IMR-90 (cell line): ENCODE measurements around the gene SGO1.

Experiments
- CEBPB ChIP-seq: IDR thresholded peaks from 2 replicates; pipeline ENCODE4 v1.6.1; 2012; ENCODE audit warnings: low read depth, low read length, improper control_type of control experiment
- CHD1 ChIP-seq: IDR thresholded peaks from 2 replicates; pipeline ENCODE4 v1.6.1; 2012; ENCODE audit warnings: low read depth, low read length, improper control_type of control experiment
- ELK1 ChIP-seq: fragments of 150-350 bp; IDR thresholded peaks from 2 replicates; pipeline ENCODE4 v1.6.1; 2016; ENCODE audit warnings: low read depth, mild to moderate bottlenecking, low read length, moderate library complexity, borderline replicate concordance
- FOS ChIP-seq: fragments of 150-350 bp; IDR thresholded peaks from 2 replicates; pipeline ENCODE4 v1.6.1; 2016; ENCODE audit warnings: low read depth, low read length
- MAFK ChIP-seq: IDR thresholded peaks from 2 replicates; pipeline ENCODE4 v1.6.1; 2012; ENCODE audit warnings: low read depth, low read length, improper control_type of control experiment
- POLR2A ChIP-seq: IDR thresholded peaks from 2 replicates; pipeline ENCODE4 v1.6.1; 2012; ENCODE audit warnings: mild to moderate bottlenecking, low read depth, low read length
- RAD21 ChIP-seq: IDR thresholded peaks from 2 replicates; pipeline ENCODE4 v1.6.1; 2012; ENCODE audit warnings: low read length, improper control_type of control experiment
- RCOR1 ChIP-seq: IDR thresholded peaks from 2 replicates; pipeline ENCODE4 v1.6.1; 2012; ENCODE audit warnings: mild to moderate bottlenecking, low read length, improper control_type of control experiment; ENCODE audit not compliant: insufficient replicate concordance
- RFX5 ChIP-seq: IDR thresholded peaks from 2 replicates; pipeline ENCODE4 v1.8.0; 2012; ENCODE audit warnings: low read depth, mild to moderate bottlenecking, low read length, moderate library complexity
- SMC3 ChIP-seq: fragments of 150-350 bp; IDR thresholded peaks from 2 replicates; pipeline ENCODE4 v1.6.1; 2016; ENCODE audit warnings: low read depth, mild to moderate bottlenecking, antibody characterized with exemption, low read length, moderate library complexity
- TF ChIP-seq, protein P1 (sequence below): conservative IDR thresholded peaks from 2 replicates; pipeline ENCODE4 v1.5.1; 2012; ENCODE audit warnings: mild to moderate bottlenecking, low read depth, low read length, improper control_type of control experiment
- TF ChIP-seq, protein P2 (sequence below): fragments of 150-350 bp; IDR thresholded peaks from 2 replicates; pipeline ENCODE4 v1.6.1; 2017; ENCODE audit warnings: mild to moderate bottlenecking, antibody characterized with exemption, low read length, low read depth

DNA sequence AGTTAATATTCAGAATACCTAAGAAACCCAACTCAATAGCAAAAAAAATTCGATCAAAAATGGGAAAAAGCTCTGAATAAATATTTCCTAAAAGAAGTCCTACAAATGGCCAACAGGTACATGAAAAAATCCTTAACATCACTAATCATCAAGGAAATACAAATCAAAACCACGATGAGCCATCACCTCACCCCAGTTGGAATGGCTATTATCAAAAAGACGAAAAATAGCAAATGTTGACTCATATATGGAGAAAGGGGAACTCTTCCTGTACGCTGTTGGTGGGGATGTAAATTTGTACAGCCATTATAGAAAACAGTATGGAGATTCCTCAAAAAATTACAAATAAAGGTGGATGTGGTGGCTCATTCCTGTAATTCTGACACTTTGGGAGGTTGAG, 29.6 kb upstream of the SGO1 start:
- TF ChIP-seq, protein P1, sequence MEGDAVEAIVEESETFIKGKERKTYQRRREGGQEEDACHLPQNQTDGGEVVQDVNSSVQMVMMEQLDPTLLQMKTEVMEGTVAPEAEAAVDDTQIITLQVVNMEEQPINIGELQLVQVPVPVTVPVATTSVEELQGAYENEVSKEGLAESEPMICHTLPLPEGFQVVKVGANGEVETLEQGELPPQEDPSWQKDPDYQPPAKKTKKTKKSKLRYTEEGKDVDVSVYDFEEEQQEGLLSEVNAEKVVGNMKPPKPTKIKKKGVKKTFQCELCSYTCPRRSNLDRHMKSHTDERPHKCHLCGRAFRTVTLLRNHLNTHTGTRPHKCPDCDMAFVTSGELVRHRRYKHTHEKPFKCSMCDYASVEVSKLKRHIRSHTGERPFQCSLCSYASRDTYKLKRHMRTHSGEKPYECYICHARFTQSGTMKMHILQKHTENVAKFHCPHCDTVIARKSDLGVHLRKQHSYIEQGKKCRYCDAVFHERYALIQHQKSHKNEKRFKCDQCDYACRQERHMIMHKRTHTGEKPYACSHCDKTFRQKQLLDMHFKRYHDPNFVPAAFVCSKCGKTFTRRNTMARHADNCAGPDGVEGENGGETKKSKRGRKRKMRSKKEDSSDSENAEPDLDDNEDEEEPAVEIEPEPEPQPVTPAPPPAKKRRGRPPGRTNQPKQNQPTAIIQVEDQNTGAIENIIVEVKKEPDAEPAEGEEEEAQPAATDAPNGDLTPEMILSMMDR: no peak
- TF ChIP-seq POLR2A (no peak), RAD21 (no peak), CEBPB (no peak), ELK1 (no peak), RFX5 (no peak), RCOR1 (no peak), SMC3 (no peak), FOS (no peak), MAFK (no peak), CHD1 (no peak)
- TF ChIP-seq, protein P2, sequence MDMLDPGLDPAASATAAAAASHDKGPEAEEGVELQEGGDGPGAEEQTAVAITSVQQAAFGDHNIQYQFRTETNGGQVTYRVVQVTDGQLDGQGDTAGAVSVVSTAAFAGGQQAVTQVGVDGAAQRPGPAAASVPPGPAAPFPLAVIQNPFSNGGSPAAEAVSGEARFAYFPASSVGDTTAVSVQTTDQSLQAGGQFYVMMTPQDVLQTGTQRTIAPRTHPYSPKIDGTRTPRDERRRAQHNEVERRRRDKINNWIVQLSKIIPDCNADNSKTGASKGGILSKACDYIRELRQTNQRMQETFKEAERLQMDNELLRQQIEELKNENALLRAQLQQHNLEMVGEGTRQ: no peak
